Erythroblast (primary cell): ENCODE data around the gene FNBP1L.

ENCODE experiments used
- GATA1 ChIP-seq: IDR thresholded peaks from 2 replicates; pipeline ENCODE4 v1.6.1; 2011; ENCODE audit warnings: low read depth, mild to moderate bottlenecking, control low read depth, low read length, moderate library complexity
- POLR2A ChIP-seq: IDR thresholded peaks from 2 replicates; pipeline ENCODE4 v1.6.1; 2011; ENCODE audit warnings: mild to moderate bottlenecking, low read length

DNA sequence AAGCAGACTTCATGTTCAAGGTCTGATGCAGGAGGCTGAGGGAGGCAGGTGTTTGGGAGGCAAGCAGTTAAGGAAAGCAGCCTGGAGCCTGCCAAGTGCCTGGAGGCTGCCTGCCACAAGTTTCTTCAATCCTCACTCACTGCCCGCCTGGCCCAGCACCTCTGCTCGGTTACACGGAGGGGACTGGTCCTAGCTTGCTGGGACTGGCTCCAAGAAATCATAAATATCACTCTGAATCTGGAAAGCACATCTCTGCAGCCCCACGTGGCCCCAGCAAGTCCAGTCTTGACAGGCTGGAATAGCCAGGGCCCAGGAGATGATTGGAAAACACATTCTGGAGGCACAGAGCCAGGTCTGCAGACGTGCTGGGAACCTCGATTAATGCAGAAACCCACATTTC lies 149.8 kb downstream of the FNBP1L start:
- TF ChIP-seq POLR2A (no peak), GATA1 (no peak)
